Measurements from ENCODE around the gene ENOX2. TPM values are rescaled to one million over a fixed set of nuclear protein-coding genes. Genes with fewer than 3 reads are reported as not detected.

ENOX2 gene
- total RNA-seq, 1 experiment from 2014 or later, result 12.9 TPM

DNA sequence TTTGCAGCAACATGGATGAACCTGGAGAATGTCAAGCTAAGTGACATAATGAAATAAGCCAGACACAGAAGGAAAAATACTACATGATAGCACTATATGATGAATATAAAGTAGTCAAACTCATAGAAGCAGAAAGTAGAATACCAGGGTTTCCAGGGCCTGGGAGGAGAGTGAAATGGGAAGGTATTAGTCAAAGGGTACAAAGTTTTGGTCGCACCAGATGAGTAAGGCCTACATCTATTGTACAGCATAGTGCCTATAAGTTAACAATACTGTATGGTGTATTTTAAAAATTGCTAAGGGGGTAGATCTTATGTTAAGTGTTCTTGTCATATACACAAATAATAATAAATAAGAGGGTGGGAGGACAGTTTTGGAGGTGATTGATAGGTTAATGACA is 41.5 kb downstream of the ENOX2 start:
- ChIA-PET RAD21 (ENCODE audit: low non-redundant PET in 1 of 2, low total read pairs in 2 of 2, uncharacterized antibody in 2 of 2, unreplicated experiment in 2 of 2) (no interaction called here), POLR2A (no interaction called here), CTCF (no interaction called here)
- Histone ChIP-seq H3K9me2 (ENCODE audit: insufficient read depth) (no peaks in the 10 kb centered on the region), H3K4me1 (ENCODE audit: control insufficient read depth in 1 of 2, insufficient read depth in 2 of 2, low read length in 2 of 2) (no peaks in the 10 kb centered on the region), H3K9me3 (ENCODE audit: control insufficient read depth in 1 of 2, insufficient read depth in 1 of 2, low read depth in 1 of 2, low read length in 2 of 2) (no peaks in the 10 kb centered on the region), H4K20me1 (ENCODE audit: insufficient read depth) (no peaks in the 10 kb centered on the region), H3K9ac (ENCODE audit: low read length) (no peak overlapping the region), H3K36me3 (ENCODE audit: control insufficient read depth in 1 of 2, insufficient read depth in 2 of 2, low read length in 2 of 2) (no peaks in the 10 kb centered on the region), H2AFZ (ENCODE audit: low read depth, low read length, poor library complexity, severe bottlenecking) (no peak overlapping the region), H3K4me2 (ENCODE audit: low read length) (no peak overlapping the region), H3K27me3 (ENCODE audit: insufficient read depth, low read length) (no peaks in the 10 kb centered on the region), H3K27ac (ENCODE audit: low read depth, low read length) (no peak overlapping the region), H3K4me3 (replicated peaks in 1 of 2; ENCODE audit: low read depth in 1 of 2, low read length in 2 of 2) (no peak overlapping the region), H3K79me2 (ENCODE audit: insufficient read depth, low read length) (no peaks in the 10 kb centered on the region)
- BruUV-seq (replicated peaks), result no TSS peak
- ATAC-seq (no peak), DNase-seq (ENCODE audit: low read depth, low spot score) (no peak)
- intact Hi-C loops (cut with micrococcal nuclease), result no loop called here
- TF ChIP-seq SIN3A (IDR thresholded peaks at IDR 0.05; ENCODE audit: low read depth) (no peak), JUND (IDR thresholded peaks at IDR 0.05) (no peak), ELF1 (IDR thresholded peaks at IDR 0.05; ENCODE audit: borderline replicate concordance, low read depth) (no peak)
- TF ChIP-seq, protein P1, sequence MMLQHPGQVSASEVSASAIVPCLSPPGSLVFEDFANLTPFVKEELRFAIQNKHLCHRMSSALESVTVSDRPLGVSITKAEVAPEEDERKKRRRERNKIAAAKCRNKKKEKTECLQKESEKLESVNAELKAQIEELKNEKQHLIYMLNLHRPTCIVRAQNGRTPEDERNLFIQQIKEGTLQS (IDR thresholded peaks at IDR 0.05), result no peak
- TF ChIP-seq, protein P2, sequence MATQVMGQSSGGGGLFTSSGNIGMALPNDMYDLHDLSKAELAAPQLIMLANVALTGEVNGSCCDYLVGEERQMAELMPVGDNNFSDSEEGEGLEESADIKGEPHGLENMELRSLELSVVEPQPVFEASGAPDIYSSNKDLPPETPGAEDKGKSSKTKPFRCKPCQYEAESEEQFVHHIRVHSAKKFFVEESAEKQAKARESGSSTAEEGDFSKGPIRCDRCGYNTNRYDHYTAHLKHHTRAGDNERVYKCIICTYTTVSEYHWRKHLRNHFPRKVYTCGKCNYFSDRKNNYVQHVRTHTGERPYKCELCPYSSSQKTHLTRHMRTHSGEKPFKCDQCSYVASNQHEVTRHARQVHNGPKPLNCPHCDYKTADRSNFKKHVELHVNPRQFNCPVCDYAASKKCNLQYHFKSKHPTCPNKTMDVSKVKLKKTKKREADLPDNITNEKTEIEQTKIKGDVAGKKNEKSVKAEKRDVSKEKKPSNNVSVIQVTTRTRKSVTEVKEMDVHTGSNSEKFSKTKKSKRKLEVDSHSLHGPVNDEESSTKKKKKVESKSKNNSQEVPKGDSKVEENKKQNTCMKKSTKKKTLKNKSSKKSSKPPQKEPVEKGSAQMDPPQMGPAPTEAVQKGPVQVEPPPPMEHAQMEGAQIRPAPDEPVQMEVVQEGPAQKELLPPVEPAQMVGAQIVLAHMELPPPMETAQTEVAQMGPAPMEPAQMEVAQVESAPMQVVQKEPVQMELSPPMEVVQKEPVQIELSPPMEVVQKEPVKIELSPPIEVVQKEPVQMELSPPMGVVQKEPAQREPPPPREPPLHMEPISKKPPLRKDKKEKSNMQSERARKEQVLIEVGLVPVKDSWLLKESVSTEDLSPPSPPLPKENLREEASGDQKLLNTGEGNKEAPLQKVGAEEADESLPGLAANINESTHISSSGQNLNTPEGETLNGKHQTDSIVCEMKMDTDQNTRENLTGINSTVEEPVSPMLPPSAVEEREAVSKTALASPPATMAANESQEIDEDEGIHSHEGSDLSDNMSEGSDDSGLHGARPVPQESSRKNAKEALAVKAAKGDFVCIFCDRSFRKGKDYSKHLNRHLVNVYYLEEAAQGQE (IDR thresholded peaks at IDR 0.05; ENCODE audit: low read depth), result no peak
- TF ChIP-seq, protein P3, sequence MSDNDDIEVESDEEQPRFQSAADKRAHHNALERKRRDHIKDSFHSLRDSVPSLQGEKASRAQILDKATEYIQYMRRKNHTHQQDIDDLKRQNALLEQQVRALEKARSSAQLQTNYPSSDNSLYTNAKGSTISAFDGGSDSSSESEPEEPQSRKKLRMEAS (IDR thresholded peaks at IDR 0.05), result no peak

DNA sequence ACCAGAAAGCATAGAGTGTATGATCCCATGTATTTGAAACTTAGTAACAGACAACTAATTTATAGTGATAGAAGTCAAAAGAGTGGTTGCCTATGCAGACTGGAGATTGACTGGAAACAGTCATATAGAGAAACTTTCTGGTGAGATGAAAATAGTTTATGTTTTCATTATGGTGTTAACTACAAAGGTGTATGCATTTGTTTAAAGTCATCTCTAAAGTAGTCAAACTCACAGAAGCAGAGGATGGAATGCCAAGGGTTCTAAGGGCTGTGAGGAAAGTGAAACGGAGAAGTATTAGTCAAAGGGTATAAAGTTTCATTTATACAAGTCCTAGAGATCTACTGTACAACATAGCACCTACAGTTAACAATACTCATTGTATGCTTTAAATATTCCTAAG is 45.8 kb downstream of the ENOX2 start:
- H4K20me1 ChIP-seq (ENCODE audit: insufficient read depth), result no peaks in the 10 kb centered on the region
- RAD21 ChIA-PET (ENCODE audit: low non-redundant PET in 1 of 2, low total read pairs in 2 of 2, uncharacterized antibody in 2 of 2, unreplicated experiment in 2 of 2), result no interaction called here
- ATAC-seq (no peak), DNase-seq (ENCODE audit: low read depth, low spot score) (no peak)
- CTCF ChIA-PET, result no interaction called here
- intact Hi-C loops (cut with micrococcal nuclease), result no loop called here
- H3K27me3 ChIP-seq (ENCODE audit: insufficient read depth, low read length), result no peaks in the 10 kb centered on the region
- no TSS peak for BruUV-seq (replicated peaks)
- no peak overlapping the region for H3K27ac ChIP-seq (ENCODE audit: low read depth, low read length)
- H3K9me3 ChIP-seq (ENCODE audit: control insufficient read depth in 1 of 2, insufficient read depth in 1 of 2, low read depth in 1 of 2, low read length in 2 of 2), result no peaks in the 10 kb centered on the region
- H3K79me2 ChIP-seq (ENCODE audit: insufficient read depth, low read length), result no peaks in the 10 kb centered on the region
- POLR2A ChIA-PET, result no interaction called here
- no peak overlapping the region for H3K4me2 ChIP-seq (ENCODE audit: low read length)
- no peak overlapping the region for H3K4me3 ChIP-seq (replicated peaks in 1 of 2; ENCODE audit: low read depth in 1 of 2, low read length in 2 of 2)
- no peaks in the 10 kb centered on the region for H3K36me3 ChIP-seq (ENCODE audit: control insufficient read depth in 1 of 2, insufficient read depth in 2 of 2, low read length in 2 of 2)
- no peaks in the 10 kb centered on the region for H3K9me2 ChIP-seq (ENCODE audit: insufficient read depth)
- no peak overlapping the region for H3K9ac ChIP-seq (ENCODE audit: low read length)
- no peaks in the 10 kb centered on the region for H3K4me1 ChIP-seq (ENCODE audit: control insufficient read depth in 1 of 2, insufficient read depth in 2 of 2, low read length in 2 of 2)
- TF ChIP-seq SRF (IDR thresholded peaks at IDR 0.05; ENCODE audit: low read depth) (no peak), FOSL1 (IDR thresholded peaks at IDR 0.05; ENCODE audit: low read depth) (no peak)
- no peak overlapping the region for H2AFZ ChIP-seq (ENCODE audit: low read depth, low read length, poor library complexity, severe bottlenecking)

All from HCT116 (cell line).